IPS-NIHi7 (cell line): ENCODE results near the gene ANGPTL8.

ENCODE experiments used
- DNase-seq: peaks from one replicate; pipeline ENCODE4 v3.0.0; 2012; ENCODE audit warnings: mixed read lengths; ENCODE audit errors: extremely low spot score

Gene ANGPTL8

GRCh38 chr19:11291415-11291814, 52.0 kb downstream of the ANGPTL8 start:
- DNase-seq: no peak
